HEK293 (cell line): ENCODE measurements around the gene SHE.

Source experiments
- ZBTB49 ChIP-seq: fragments of 450-650 bp; formaldehyde crosslinking; IDR thresholded peaks from 2 replicates; pipeline ENCODE4 v1.5.1; 2016; ENCODE audit warnings: missing biosample characterization, missing genetic modification characterization, low read depth
- ZFP3 ChIP-seq: fragments of 450-650 bp; formaldehyde crosslinking; IDR thresholded peaks from 2 replicates; pipeline ENCODE4 v1.5.1; 2016; ENCODE audit warnings: low read depth, missing biosample characterization, missing genetic modification characterization
- ZNF473 ChIP-seq: fragments of 450-650 bp; formaldehyde crosslinking; IDR thresholded peaks from 2 replicates; pipeline ENCODE4 v1.5.1; 2017; ENCODE audit warnings: missing biosample characterization, missing genetic modification characterization
- ZNF558 ChIP-seq: fragments of 450-650 bp; formaldehyde crosslinking; IDR thresholded peaks from 2 replicates; pipeline ENCODE4 v1.5.1; 2016; ENCODE audit warnings: missing biosample characterization, missing genetic modification characterization

GRCh38 chr1:154485106-154485505, 17.1 kb downstream of the SHE start:
- TF ChIP-seq ZNF473 (tag by site-specific recombination) (no peak), ZFP3 (tag by site-specific recombination) (no peak), ZBTB49 (no peak), ZNF558 (no peak)
